Astrocyte (in vitro differentiated cells and primary cell): ENCODE data around the gene MMP26.

Experiments used
- CTCF ChIP-seq: IDR thresholded peaks from 2 replicates; pipeline ENCODE4 v1.5.1; 2011; ENCODE audit warnings: low read depth, mild to moderate bottlenecking, inconsistent platforms, low read length, moderate library complexity; ENCODE audit not compliant: insufficient read depth
- EZH2 ChIP-seq: IDR thresholded peaks from 2 replicates; pipeline ENCODE4 v1.6.1; 2012; ENCODE audit warnings: mild to moderate bottlenecking, low read length, inconsistent platforms; ENCODE audit not compliant: insufficient read depth

GRCh38 chr11:4671741-4672140 is 32.8 kb upstream of the MMP26 start:
- TF ChIP-seq CTCF, result no peak
- TF ChIP-seq EZH2, result no peak
